Breast epithelium (tissue), 3 donors: ENCODE measurements around the gene ANKRD16.

ENCODE experiments used
- CTCF ChIP-seq, 3 donors: fragments of 450-650 bp; IDR thresholded peaks; one replicate each; pipeline ENCODE4 v1.5.1; 2016 to 2017; ENCODE audit warnings: antibody characterized with exemption in 3 of 3, mild to moderate bottlenecking in 3 of 3, moderate library complexity in 3 of 3
- POLR2A ChIP-seq: fragments of 450-650 bp; IDR thresholded peaks from one replicate; pipeline ENCODE4 v1.6.1; 2016; ENCODE audit warnings: antibody characterized with exemption, mild to moderate bottlenecking, moderate library complexity
- POLR2AphosphoS5 ChIP-seq, 3 donors: sonication (generic); formaldehyde crosslinking; IDR thresholded peaks; one replicate each; pipeline ENCODE4 v1.6.1; 2017; ENCODE audit warnings: antibody characterized with exemption in 3 of 3

- TF ChIP-seq CTCF (IDR thresholded peaks at IDR 0.05) (no peak), POLR2A (no peak), POLR2AphosphoS5 (IDR thresholded peaks at IDR 0.05) (peak in 1 of 3 donors; percentile 80)
These were observed 76.7 kb downstream of the ANKRD16 start for GRCh38 chr10:5813091-5813340.
